Prostate gland (tissue), 2 donors: ENCODE results near the gene GSTM2. TPM values are rescaled to one million over a fixed set of nuclear protein-coding genes. Genes with fewer than 3 reads are reported as not detected.
"Not testable (repeated sequence)": the region's sequence is repeated elsewhere in the genome, so short reads cannot be mapped to it uniquely, and the experiment has no call there.

Source experiments
- DNase-seq: peaks from one replicate; pipeline ENCODE4 v3.0.0-alpha.2; 2019; ENCODE audit warnings: low spot score
- H3K27ac ChIP-seq, 2 donors: fragments of 200-600 bp; sonication (generic); 2 replicates each; pipeline ENCODE4 v1.5.1; 2017 to 2019
- H3K27me3 ChIP-seq: fragments of 200-600 bp; sonication (generic); replicated peaks from 2 replicates; pipeline ENCODE4 v1.5.1; 2019; ENCODE audit not compliant: insufficient read depth
- H3K36me3 ChIP-seq, 2 donors: fragments of 200-600 bp; sonication (generic); 1 replicate in 1 of 2; 2 replicates in 1 of 2; pipeline versions ENCODE4 v1.5.1 to v1.8.1; 2017 to 2019
- H3K4me1 ChIP-seq: fragments of 200-600 bp; sonication (generic); replicated peaks from 2 replicates; pipeline ENCODE4 v1.5.1; 2019
- H3K4me3 ChIP-seq, 2 donors: fragments of 200-600 bp; sonication (generic); 2 replicates each; pipeline ENCODE4 v1.5.1; 2017 to 2019
- H3K9me3 ChIP-seq: fragments of 200-600 bp; sonication (generic); 2 replicates; pipeline ENCODE4 v1.5.1; 2017
- CTCF ChIP-seq, 4 experiments: fragments of 200-600 bp in 2 of 4; fragments of 450-650 bp in 2 of 4; sonication (generic) in 2 of 4; IDR thresholded peaks; 1 replicate in 3 of 4; 2 replicates in 1 of 4; pipeline ENCODE4 v1.5.1; 2016 to 2019; ENCODE audit warnings: antibody characterized with exemption in 4 of 4, mild to moderate bottlenecking in 2 of 4, moderate library complexity in 2 of 4
- POLR2A ChIP-seq: fragments of 450-650 bp; IDR thresholded peaks from one replicate; pipeline ENCODE4 v1.6.1; 2016; ENCODE audit warnings: antibody characterized with exemption, mild to moderate bottlenecking
- POLR2AphosphoS5 ChIP-seq: sonication (generic); formaldehyde crosslinking; IDR thresholded peaks from one replicate; pipeline ENCODE4 v1.6.1; 2017; ENCODE audit warnings: antibody characterized with exemption
- WGBS: methylation state at CpG from one replicate; pipeline ENCODE4 v1.1.5; 2018; 5-methylcytosine and 5-hydroxymethylcytosine counted together
- intact Hi-C: fragments of 100-400 bp; cut with DNase I; formaldehyde crosslinking; loops from one replicate; pipeline ENCODE4 v1.14.2; 2022
- total RNA-seq, 2 donors: library from RNA; depleted of rRNA; stranded (reverse); fragments of >200 nt; gene quantifications; one replicate each; pipeline ENCODE4 v1.1.0, GENCODE V29; 2016

GSTM2 gene
- total RNA-seq, 2 donors from 2014 or later: 47.5 to 79.5 TPM

GRCh38 chr1:109689844-109690405, 22.1 kb downstream of the GSTM2 start:
- DNase-seq: no peak
- H3K4me3 ChIP-seq: no peak overlapping the region
- intact Hi-C loops: no loop called here
- TF ChIP-seq CTCF (IDR thresholded peaks at IDR 0.05): no peak
- no peak for TF ChIP-seq POLR2A
- TF ChIP-seq POLR2AphosphoS5: no peak
- H3K36me3 ChIP-seq: no peaks in the 10 kb centered on the region
- H3K4me1 ChIP-seq: no peaks in the 10 kb centered on the region
- no peaks in the 10 kb centered on the region for H3K9me3 ChIP-seq
- WGBS: no CpG with 5 or more reads among the region's 6 CpGs
- H3K27ac ChIP-seq: no peak overlapping the region
- H3K27me3 ChIP-seq: no peaks in the 10 kb centered on the region

- no peak overlapping the region for H3K4me3 ChIP-seq
- no peak overlapping the region for H3K27ac ChIP-seq
- TF ChIP-seq CTCF (IDR thresholded peaks at IDR 0.05): no peak
- TF ChIP-seq POLR2AphosphoS5: no peak
- no peak for TF ChIP-seq POLR2A
- WGBS: no CpG with 5 or more reads among the region's 6 CpGs
- DNase-seq: no peak
- no peaks in the 10 kb centered on the region for H3K9me3 ChIP-seq
- H3K4me1 ChIP-seq: no peaks in the 10 kb centered on the region
- H3K27me3 ChIP-seq: no peaks in the 10 kb centered on the region
- intact Hi-C loops: no loop called here
- H3K36me3 ChIP-seq: no peaks in the 10 kb centered on the region
Measured at GRCh38 chr1:109691759-109692158, 23.9 kb downstream of the GSTM2 start.

GRCh38 chr1:109694400-109694799, 26.5 kb downstream of the GSTM2 start:
- DNase-seq, H3K36me3 ChIP-seq, intact Hi-C loops, H3K4me1 ChIP-seq, H3K9me3 ChIP-seq, H3K4me3 ChIP-seq, H3K27ac ChIP-seq, H3K27me3 ChIP-seq: not testable (repeated sequence)
- no CpG with 5 or more reads among the region's 5 CpGs for WGBS

GRCh38 chr1:109695138-109695537, 27.3 kb downstream of the GSTM2 start:
- no CpG with 5 or more reads among the region's 3 CpGs for WGBS
- H3K27ac ChIP-seq, H3K9me3 ChIP-seq, H3K36me3 ChIP-seq, DNase-seq, H3K4me3 ChIP-seq, intact Hi-C loops, H3K27me3 ChIP-seq, H3K4me1 ChIP-seq: not testable (repeated sequence)

GRCh38 chr1:109697066-109697465, 29.2 kb downstream of the GSTM2 start:
- no peak overlapping the region for H3K27ac ChIP-seq
- H3K36me3 ChIP-seq: no peaks in the 10 kb centered on the region
- no peak overlapping the region for H3K4me3 ChIP-seq
- no peak for DNase-seq
- WGBS: no CpG with 5 or more reads among the region's 4 CpGs
- no peaks in the 10 kb centered on the region for H3K4me1 ChIP-seq
- no peaks in the 10 kb centered on the region for H3K27me3 ChIP-seq
- no peak for TF ChIP-seq POLR2A
- TF ChIP-seq CTCF (IDR thresholded peaks at IDR 0.05): no peak
- no peak for TF ChIP-seq POLR2AphosphoS5
- H3K9me3 ChIP-seq: no peaks in the 10 kb centered on the region
- intact Hi-C loops: no loop called here

GRCh38 chr1:109697861-109698260, 30.0 kb downstream of the GSTM2 start:
- H3K27ac ChIP-seq, intact Hi-C loops, H3K9me3 ChIP-seq, H3K36me3 ChIP-seq, H3K4me1 ChIP-seq, DNase-seq, H3K4me3 ChIP-seq, H3K27me3 ChIP-seq: not testable (repeated sequence)
- WGBS: no CpG with 5 or more reads among the region's 4 CpGs

GRCh38 chr1:109702940-109703339, 35.1 kb downstream of the GSTM2 start:
- H3K9me3 ChIP-seq, intact Hi-C loops, DNase-seq: not testable (repeated sequence)

More at GRCh38 chr1:109702940-109703339, 35.1 kb downstream of the GSTM2 start:
- H3K36me3 ChIP-seq, H3K4me3 ChIP-seq, H3K4me1 ChIP-seq, H3K27ac ChIP-seq, H3K27me3 ChIP-seq: not testable (repeated sequence)
- WGBS: 82% methylated on average over 3 of the region's 3 CpGs
